Cardiac muscle cell (in vitro differentiated cells and primary cell): ENCODE results near the gene TCEANC. TPM values are rescaled to one million over a fixed set of nuclear protein-coding genes. Genes with fewer than 3 reads are reported as not detected.
A peak's percentile ranks its signal among the peaks of the same experiment; 100 is the strongest.

ENCODE experiments used
- DNase-seq, 2 donors: peaks; one replicate each; pipeline versions ENCODE4 v3.0.0 to v3.0.0-alpha.2; 2010 to 2017; ENCODE audit warnings: low read depth in 1 of 2, low spot score in 1 of 2
- H3K27ac ChIP-seq: fragments of 200-600 bp; sonication (generic); 2 replicates; pipeline ENCODE4 v1.5.1; 2016
- H3K27me3 ChIP-seq: fragments of 200-600 bp; sonication (generic); 2 replicates; pipeline ENCODE4 v1.6.0; 2016; ENCODE audit warnings: control low read depth
- H3K36me3 ChIP-seq: fragments of 200-600 bp; sonication (generic); 2 replicates; pipeline ENCODE4 v1.5.1; 2016; ENCODE audit warnings: control low read depth
- H3K4me1 ChIP-seq: fragments of 200-600 bp; sonication (generic); 2 replicates; pipeline ENCODE4 v1.8.1; 2017; ENCODE audit warnings: low read depth, mild to moderate bottlenecking, mixed run types
- H3K4me3 ChIP-seq: fragments of 200-600 bp; sonication (generic); 2 replicates; pipeline ENCODE4 v1.5.1; 2016; ENCODE audit warnings: mild to moderate bottlenecking
- H3K9me3 ChIP-seq: fragments of 200-600 bp; sonication (generic); 2 replicates; pipeline ENCODE4 v1.5.1; 2017; ENCODE audit warnings: low read depth, mild to moderate bottlenecking, control low read depth
- CTCF ChIP-seq: IDR thresholded peaks from 2 replicates; pipeline ENCODE4 v1.5.1; 2012; ENCODE audit warnings: low read depth, mild to moderate bottlenecking, low read length
- polyA plus RNA-seq: library from polyadenylated mRNA; unstranded; fragments of >200 nt; fragmentation: Nextera tagmentation; extraction: Ambion mirVana; gene quantifications from 2 replicates; pipeline ENCODE4 v1.2.1, GENCODE V29; 2016
- total RNA-seq: library from RNA; depleted of rRNA; stranded (reverse); fragments of >200 nt; gene quantifications from 2 replicates; pipeline ENCODE4 v1.2.3, GENCODE V29; 2016

TCEANC gene
- total and polyA plus RNA-seq, 2 experiments from 2014 or later, result 3.5 to 6.9 TPM

- H3K36me3 ChIP-seq, result no peaks in the 10 kb centered on the region
- DNase-seq, result no peak
- H3K4me1 ChIP-seq, result no peaks in the 10 kb centered on the region
- H3K4me3 ChIP-seq, result no peak overlapping the region
- H3K27me3 ChIP-seq, result peaks cover 3% of the 10 kb centered on the region
- no peaks in the 10 kb centered on the region for H3K9me3 ChIP-seq
- no peak overlapping the region for H3K27ac ChIP-seq
- no peak for TF ChIP-seq CTCF
These were observed 31.4 kb downstream of the TCEANC start for GRCh38 chrX:13684361-13684760.

- peaks cover 1% of the 10 kb centered on the region for H3K4me1 ChIP-seq
- H3K9me3 ChIP-seq, result no peaks in the 10 kb centered on the region
- H3K27ac ChIP-seq, result no peak overlapping the region
- peaks cover 3% of the 10 kb centered on the region for H3K27me3 ChIP-seq
- no peak overlapping the region for H3K4me3 ChIP-seq
- TF ChIP-seq CTCF, result no peak
- no peak for DNase-seq
- no peaks in the 10 kb centered on the region for H3K36me3 ChIP-seq
These were observed 32.3 kb downstream of the TCEANC start for GRCh38 chrX:13685126-13685763.

- Histone ChIP-seq H3K36me3 (no peaks in the 10 kb centered on the region), H3K9me3 (no peaks in the 10 kb centered on the region), H3K4me3 (no peak overlapping the region), H3K27me3 (peaks cover 3% of the 10 kb centered on the region), H3K4me1 (peaks cover 6% of the 10 kb centered on the region), H3K27ac (no peak overlapping the region)
- no peak for TF ChIP-seq CTCF
- no peak for DNase-seq
These were observed 34.3 kb downstream of the TCEANC start for GRCh38 chrX:13687203-13687602.

GRCh38 chrX:13688384-13688957 lies 35.5 kb downstream of the TCEANC start:
- DNase-seq, result no peak
- Histone ChIP-seq H3K27me3 (peaks cover 3% of the 10 kb centered on the region), H3K4me3 (peak overlapping the region; percentile 64), H3K27ac (peak overlapping the region; percentile 96), H3K36me3 (no peaks in the 10 kb centered on the region), H3K9me3 (no peaks in the 10 kb centered on the region), H3K4me1 (peaks cover 16% of the 10 kb centered on the region)
- TF ChIP-seq CTCF, result no peak

GRCh38 chrX:13688958-13689740 lies 36.2 kb downstream of the TCEANC start, which contains the start of gene RAB9A:
TSS of gene RAB9A (plus strand) at chrX:13689128. CDS start at chrX:13708747, 19,619 bp downstream.
- Histone ChIP-seq H3K9me3 (no peaks in the 10 kb centered on the region), H3K27ac (peak within 1 kb of the TSS; percentile 96), H3K4me1 (peaks cover 23% of the 10 kb centered on the region), H3K27me3 (peaks cover 3% of the 10 kb centered on the region), H3K36me3 (no peaks in the 10 kb centered on the region), H3K4me3 (peak within 1 kb of the TSS; percentile 64)
- TF ChIP-seq CTCF, result no peak
- DNase-seq, result peak; percentile 75 to 93
